Glomerular endothelial cell (primary cell): ENCODE data around the gene VCX3A. TPM values are rescaled to one million over a fixed set of nuclear protein-coding genes. Genes with fewer than 3 reads are reported as not detected.
"Not testable (repeated sequence)": the region's sequence is repeated elsewhere in the genome, so short reads cannot be mapped to it uniquely, and the experiment has no call there.

ENCODE experiments used
- DNase-seq: peaks from one replicate; pipeline ENCODE4 v3.0.0-alpha.2; 2011; ENCODE audit warnings: low read depth, low spot score; ENCODE audit errors: extremely low read depth
- total RNA-seq: library from RNA; depleted of rRNA; stranded (reverse); fragments of >200 nt; gene quantifications from 2 replicates; pipeline ENCODE4 v1.2.3, GENCODE V29; 2015

The VCX3A gene
- not detected in 2 replicates for total RNA-seq

DNA sequence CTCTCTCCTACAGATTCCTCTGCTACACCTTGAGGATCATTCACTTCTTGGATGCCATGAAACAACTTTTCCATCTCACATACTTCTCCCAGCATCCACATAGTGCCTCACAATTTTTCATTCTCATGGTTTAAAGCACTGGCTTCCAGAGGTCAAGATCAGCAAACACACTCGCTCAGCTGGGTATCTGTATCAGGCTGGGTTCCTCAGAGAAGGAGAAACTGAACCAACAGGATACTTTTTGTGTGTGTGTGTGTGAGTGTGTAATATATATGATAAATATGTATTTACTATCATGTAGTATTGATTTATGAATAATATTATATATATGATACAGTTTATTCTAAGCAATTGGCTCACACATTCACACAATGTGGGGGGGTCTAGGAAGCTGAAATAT is at the start of gene VCX3A:
VCX3A (minus strand) TSS at position 101 of the 400 bp plus-strand sequence. CDS start 621 bp downstream, outside the sequence.
- DNase-seq: not testable (repeated sequence)

DNA sequence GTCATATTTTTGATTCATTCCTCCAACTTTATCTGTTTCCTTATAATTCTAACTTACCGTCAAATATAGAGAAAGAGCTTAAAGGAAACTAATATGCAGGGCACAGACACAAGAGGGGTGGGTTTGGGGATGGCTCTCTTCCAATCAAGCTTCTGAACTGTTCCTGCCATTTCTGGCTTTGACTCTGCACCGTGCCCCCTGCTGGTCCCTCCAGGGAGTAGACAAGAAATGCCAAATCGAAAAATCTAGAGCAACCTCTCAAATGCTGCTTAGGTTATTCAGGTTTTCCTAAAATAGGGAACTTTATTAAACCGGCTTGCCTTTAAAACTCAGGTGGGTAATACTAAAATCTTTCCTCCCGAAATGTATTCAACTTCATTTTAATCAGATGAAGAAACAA is 39.8 kb upstream of the VCX3A start:
- DNase-seq: no peak

DNA sequence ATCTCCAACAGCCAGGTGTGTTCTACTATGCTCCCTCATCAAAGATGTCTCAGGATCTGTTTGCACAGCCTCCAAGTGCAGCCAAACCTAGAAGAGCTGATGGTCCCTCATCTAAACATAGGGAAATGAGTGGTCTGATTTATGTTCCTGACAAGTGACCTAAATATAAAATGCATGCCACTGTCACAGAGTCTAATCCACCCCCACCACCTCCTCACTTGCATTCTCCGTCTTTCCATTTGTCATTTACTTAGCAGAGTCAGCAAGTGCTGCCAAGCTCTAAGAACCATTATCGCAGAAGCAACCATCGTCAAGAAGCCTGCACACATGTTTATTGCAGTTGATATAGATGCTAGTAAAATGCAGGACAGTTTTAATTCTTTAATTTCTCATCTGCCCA is 33.1 kb upstream of the VCX3A start:
- DNase-seq: no peak

DNA sequence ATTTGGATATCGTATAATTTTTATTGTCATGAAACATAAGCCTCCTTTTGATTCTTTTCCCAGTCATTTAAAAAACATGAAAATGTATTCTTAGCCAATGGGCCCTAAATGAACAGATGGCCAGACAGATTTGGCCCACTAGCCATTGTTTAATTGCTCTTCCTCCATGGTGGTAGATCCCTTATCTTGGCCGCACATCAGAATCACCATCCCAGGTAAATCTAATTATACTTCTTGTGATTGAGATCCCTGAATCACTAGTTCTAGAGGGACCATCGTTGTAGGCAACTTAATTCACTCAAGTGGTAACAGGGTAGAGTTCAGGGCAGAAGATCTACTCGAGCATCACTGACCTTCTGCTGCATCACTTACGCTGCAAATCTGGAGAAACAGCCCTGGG is 24.1 kb upstream of the VCX3A start:
- no peak for DNase-seq

DNA sequence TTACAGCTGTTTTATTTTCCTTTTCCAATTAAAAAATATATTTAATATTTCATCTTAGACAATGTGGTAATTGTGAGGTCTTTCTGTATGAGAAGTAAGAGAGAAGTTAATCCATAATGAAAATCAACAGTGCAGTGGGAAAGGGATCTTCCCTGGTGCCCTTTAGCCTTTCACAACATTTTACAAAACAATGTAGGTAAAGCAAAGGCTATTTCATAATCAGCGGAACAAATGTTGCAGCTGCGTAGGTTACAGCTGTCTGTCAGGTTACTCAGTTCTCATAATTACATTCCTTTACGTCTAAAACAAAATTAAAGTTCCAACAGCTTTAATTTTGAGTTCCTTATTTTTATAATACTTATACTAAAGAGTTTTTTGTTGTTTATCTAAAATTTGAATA is 22.8 kb upstream of the VCX3A start:
- DNase-seq: no peak

DNA sequence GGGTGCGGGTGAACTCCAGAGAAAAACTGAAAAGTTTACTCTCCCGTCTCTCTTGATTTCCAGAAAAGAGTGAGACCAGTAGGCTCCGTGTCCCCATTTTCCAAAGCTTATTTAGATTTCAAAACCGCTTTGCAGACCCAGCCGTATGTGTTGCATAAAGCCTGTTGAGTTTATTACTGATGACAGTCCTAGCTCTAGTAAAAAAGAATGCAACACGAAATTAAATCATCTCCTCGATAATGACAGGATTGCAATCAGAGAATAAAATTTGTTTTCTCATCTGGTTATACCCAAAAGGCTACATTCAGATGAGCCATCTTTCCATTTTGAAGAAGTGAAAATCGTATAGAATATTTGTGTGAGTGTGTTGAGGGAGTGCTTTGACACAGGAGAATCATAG is 16.1 kb upstream of the VCX3A start:
- DNase-seq: no peak

DNA sequence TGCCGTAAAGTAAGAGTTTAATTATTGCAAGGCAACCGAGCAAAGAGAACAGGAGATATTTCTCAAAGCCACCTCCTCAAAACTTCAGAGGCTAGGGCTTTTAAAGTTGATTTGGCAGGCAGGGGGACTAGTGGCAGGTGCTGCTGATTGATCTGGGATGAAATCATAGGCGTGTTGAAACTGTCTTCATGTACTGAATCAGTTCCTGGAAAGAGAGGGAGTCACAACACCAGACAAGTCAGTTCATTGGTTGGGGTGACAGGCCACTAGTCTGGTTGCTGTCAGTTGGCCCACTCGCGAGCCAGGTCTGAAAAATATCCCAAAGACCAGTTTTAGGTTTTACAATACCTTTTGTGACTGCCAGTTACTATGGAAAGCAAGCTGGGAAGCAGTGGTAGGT is 10.8 kb upstream of the VCX3A start:
- no peak for DNase-seq

DNA sequence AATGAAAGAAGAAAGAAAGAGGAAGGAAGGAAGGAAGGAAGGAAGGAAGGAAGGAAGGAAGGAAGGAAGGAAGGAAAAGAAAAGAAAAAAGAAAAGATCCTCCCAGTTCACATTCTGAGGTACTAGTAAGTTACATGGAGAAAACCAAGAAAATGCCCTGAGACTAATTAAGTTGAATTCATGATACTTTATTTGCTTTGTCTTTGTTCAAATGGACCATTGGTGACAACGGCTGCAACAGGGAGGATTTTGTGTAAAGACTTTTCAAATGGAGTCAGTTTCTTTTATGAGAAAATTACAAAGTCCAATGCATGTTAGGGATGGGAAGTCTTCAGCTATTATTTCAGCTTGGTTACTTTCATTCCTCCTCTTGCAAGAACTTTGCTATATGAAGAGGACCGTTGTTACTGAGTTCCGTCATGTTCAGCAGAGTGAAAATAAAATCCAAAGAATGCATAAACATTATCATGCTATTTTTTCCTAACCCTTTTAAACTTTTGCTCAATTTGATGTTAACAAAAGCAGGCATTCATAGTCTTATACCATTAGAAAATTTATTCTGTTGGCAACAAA is 8.3 kb downstream of the VCX3A start:
- no peak for DNase-seq

DNA sequence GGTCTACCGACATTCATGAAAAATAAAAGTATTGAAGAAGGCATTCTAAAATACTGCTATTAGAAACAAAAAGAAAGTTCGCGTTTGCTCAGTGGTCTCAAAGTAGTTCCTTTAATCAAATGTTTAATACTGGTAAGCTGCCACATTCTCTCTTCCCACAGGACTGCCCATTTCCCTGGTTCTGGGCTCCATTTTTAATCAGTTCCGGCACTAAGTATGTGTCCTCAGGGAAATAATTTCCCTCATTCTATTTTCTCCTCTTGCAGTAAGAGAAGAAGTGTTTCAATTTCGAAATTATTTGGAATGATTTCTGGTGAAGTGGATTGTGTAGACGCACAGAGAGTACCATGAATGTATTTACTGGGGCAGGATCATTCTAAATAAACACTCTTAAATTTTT is 17.5 kb downstream of the VCX3A start:
- DNase-seq: no peak

DNA sequence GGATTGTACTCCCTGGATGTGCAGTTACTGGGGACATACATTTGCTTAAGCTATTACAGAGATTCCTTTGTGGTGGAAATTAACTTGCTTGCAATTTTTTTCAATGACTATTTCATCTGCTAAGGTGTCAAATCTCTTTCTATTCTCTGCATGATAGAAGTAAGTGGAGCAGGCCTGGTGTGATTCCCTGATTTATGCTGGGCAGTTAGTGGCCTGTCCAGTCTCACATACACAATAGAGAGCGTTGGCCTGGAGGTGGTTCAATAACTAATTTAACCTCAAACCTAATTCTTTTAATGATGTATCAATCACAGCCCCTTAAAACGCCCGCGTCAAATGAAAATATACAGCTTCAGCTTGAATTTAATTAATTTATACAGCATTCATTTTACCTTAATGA is 28.5 kb downstream of the VCX3A start:
- no peak for DNase-seq

DNA sequence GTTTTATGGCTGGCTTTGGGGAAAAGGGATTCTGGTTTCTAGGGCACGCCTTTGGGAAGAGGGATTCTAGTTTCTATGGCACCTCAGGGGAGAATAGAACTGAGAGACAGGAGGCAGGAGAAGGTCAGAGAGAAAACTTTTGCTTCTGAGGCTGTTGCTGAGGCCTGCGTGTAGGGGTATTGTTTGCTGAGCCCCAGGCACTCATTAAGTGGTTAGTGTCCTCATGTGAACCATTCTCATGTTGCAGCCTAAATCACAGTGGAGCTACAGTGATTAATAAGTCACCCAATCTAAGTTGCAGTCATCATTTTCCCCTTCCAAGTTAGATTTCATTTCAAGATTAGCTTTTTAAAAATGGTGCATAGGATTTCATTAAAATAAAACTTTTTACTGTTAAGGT is 29.0 kb downstream of the VCX3A start:
- no peak for DNase-seq

DNA sequence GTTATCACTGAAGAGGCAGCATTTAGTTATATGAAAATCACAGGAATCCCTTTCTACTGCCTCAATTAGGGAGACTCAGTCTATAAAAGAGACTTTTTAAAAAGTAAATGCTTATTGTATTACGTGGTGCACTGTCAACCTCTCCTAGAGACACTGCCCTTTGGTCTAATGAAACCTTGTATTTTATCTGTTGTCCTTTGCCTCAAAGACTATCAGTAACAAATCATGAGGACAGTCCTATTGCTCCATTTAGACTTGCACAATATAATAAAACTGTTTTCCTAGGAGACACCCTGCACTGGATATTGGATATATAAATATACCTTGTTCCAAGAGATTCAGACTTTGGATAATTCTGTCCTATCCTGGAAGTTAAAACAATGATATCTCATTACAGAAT is 34.2 kb downstream of the VCX3A start:
- DNase-seq: no peak

DNA sequence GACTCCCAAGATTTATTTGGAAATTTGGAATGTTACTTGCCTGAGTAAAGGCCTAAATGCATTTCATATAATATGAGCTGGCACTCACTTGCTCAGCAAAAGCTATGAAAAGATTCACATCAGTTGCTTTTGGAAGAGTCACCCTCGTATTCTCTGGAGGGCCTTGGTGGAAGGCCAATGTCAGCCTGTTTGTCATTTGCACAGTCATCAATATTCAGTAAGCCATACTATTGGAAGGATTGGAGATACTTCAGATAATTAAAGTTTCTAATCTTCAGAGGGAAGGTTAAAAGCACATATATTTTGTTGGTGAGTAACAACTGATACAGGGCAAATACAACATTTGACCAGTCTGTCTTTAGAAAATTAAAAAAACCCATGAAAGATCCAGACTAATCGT is 36.6 kb downstream of the VCX3A start:
- DNase-seq: no peak
